Measurements from ENCODE around the gene AKIRIN1.
A peak's percentile ranks its signal among the peaks of the same experiment; 100 is the strongest.
"Not testable (repeated sequence)": the region's sequence is repeated elsewhere in the genome, so short reads cannot be mapped to it uniquely, and the experiment has no call there.

The AKIRIN1 gene

GRCh38 chr1:38990738-38991637 lies at the start of gene AKIRIN1:
TSS of gene AKIRIN1 (plus strand) at chr1:38991276. CDS start at chr1:38991381, 105 bp downstream.
- DNase-seq (ENCODE audit: low read depth), result peak; percentile 92

GRCh38 chr1:38941527-38942019 lies 49.5 kb upstream of the AKIRIN1 start, which contains the start of gene RHBDL2:
TSS of gene RHBDL2 (minus strand) at chr1:38941830. CDS start at chr1:38919212, 22,618 bp downstream.
- no peak for DNase-seq (ENCODE audit: low read depth)

GRCh38 chr1:38942664-38943428 lies 48.2 kb upstream of the AKIRIN1 start:
- no peak for DNase-seq (ENCODE audit: low read depth)

DNA sequence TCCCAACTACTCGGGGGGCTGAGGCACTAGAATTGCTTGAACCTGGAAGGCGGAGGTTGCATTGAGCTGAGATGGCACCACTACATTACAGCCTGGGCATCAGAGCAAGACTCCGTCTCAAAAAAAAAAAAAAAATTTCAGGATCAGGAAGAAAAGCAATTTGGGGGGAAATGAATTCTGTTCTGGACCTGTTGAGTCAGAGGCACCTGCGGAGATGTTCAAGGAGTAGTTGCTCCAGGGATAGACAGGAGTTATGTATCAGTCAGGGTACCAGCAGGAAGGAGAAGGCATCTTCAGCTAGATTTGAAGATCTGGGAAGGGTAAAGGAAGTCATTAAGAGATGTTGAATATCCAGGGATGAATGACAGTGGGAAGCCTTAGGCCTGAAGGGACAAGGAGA lies 46.5 kb upstream of the AKIRIN1 start:
- DNase-seq (ENCODE audit: low read depth), result no peak

DNA sequence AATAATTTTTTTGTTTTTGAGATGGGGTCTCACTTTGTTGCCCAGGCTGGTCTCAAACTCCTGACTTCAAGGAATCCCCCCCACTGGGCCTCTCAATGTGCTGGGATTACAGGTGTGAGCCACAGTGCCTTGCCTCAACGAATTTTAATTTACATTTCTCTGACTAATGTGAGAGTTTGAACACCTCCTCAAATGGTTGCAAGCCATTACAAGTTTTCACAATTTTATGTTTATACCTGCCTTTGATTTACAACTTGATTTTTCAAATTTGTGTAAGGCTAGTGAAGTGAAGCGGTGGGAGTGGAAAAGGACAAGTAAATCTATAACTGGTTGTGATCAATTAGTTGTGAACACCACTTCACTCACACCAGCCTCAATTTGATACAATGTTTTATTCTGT lies 40.5 kb upstream of the AKIRIN1 start:
- no peak for DNase-seq (ENCODE audit: low read depth)

GRCh38 chr1:38953433-38953860 lies 37.6 kb upstream of the AKIRIN1 start:
- DNase-seq (ENCODE audit: low read depth), result no peak

GRCh38 chr1:38958967-38959366 lies 32.1 kb upstream of the AKIRIN1 start:
- no peak for DNase-seq (ENCODE audit: low read depth)

DNA sequence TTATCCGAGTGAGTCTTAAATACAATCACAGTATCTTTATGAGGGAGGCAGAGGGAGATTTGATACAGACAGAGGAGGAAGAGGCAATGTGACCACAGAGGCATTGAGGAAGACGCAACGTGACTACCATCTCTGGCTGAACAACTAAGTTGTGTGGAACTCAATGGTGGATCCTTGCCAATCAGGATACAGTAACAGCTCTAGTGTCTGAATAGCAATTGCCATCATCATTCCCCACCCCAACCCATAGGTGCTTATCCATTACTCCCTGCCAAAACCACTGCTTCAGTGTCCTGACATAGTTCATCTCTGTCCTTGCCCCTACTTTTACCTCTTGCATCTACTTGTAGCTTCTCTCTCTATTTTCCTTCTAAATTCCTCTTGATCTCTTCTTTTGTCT lies 29.0 kb upstream of the AKIRIN1 start:
- no peak for DNase-seq (ENCODE audit: low read depth)

- no peak for DNase-seq (ENCODE audit: low read depth)
These were observed 28.5 kb upstream of the AKIRIN1 start for GRCh38 chr1:38962560-38962959.

GRCh38 chr1:38964140-38964548 lies 26.9 kb upstream of the AKIRIN1 start:
- no peak for DNase-seq (ENCODE audit: low read depth)

DNA sequence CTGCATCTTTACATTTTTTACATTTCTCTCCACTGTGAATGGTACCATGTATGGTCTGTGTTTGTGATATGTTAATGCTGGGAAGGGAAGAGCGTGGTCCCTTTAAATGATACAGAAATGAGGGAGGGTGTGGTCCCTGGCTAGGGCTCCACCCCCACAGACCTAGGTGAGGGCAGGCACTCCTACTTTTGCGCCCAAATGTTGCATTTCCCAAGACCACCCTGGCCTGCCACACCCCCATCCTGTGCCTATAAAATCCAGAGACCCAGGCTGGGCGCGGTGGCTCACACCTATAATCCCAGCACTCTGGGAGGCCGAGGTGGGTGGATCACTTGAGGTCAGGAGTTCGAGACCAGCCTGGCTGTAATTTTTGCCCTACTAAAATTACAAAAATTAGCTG lies 17.9 kb upstream of the AKIRIN1 start:
- not testable (repeated sequence) for DNase-seq (ENCODE audit: low read depth)

- DNase-seq (ENCODE audit: low read depth), result no peak
These were observed 17.2 kb upstream of the AKIRIN1 start for GRCh38 chr1:38973659-38974437.

- DNase-seq (ENCODE audit: low read depth), result not testable (repeated sequence)
These were observed 13.5 kb upstream of the AKIRIN1 start for GRCh38 chr1:38977399-38978244.

GRCh38 chr1:38978245-38978542 lies 12.9 kb upstream of the AKIRIN1 start:
- not testable (repeated sequence) for DNase-seq (ENCODE audit: low read depth)

DNA sequence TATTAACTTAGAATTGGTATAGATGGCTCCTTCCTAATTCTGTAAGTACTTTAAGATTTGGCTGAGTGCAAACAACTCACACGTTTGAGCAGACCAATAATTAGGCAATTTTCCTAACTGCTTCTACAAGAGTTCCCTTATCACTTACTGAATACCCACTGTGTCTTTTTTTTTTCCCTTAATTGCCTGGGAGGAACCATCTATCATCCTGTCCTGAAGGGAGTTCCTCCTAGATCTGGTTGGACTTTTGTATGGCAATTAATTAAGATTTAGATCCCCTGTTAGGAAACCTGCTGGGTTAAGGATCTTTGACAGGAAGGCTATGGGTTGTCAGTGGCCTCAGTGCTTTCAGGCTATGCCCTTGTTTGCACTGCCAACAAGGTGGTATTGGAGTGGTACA lies 11.7 kb upstream of the AKIRIN1 start:
- DNase-seq (ENCODE audit: low read depth), result not testable (repeated sequence)

DNA sequence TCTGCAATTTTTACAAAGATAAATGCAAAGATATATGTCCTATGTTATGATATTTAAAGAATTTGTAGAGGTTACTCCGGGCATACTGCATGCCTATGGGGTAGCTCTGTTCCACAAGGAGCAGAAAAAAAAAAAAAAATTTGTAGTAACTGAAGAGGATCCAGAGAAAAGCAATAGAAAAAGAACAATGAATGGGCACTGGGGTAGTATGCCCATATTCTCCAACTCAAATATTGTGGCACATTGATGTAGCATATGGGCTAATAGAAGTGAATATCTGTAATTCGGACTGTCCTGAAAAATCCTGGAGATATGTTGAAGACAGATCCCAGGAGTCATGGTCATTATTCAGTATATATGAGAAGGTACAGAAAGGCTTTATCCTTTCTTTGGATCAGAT lies 1.1 kb upstream of the AKIRIN1 start:
- no peak for DNase-seq (ENCODE audit: low read depth)

GRCh38 chr1:38990386-38990737 lies 714 bp upstream of the AKIRIN1 start:
- DNase-seq (ENCODE audit: low read depth), result no peak

GRCh38 chr1:38991638-38992411 lies 749 bp downstream of the AKIRIN1 start:
- DNase-seq (ENCODE audit: low read depth), result no peak

DNA sequence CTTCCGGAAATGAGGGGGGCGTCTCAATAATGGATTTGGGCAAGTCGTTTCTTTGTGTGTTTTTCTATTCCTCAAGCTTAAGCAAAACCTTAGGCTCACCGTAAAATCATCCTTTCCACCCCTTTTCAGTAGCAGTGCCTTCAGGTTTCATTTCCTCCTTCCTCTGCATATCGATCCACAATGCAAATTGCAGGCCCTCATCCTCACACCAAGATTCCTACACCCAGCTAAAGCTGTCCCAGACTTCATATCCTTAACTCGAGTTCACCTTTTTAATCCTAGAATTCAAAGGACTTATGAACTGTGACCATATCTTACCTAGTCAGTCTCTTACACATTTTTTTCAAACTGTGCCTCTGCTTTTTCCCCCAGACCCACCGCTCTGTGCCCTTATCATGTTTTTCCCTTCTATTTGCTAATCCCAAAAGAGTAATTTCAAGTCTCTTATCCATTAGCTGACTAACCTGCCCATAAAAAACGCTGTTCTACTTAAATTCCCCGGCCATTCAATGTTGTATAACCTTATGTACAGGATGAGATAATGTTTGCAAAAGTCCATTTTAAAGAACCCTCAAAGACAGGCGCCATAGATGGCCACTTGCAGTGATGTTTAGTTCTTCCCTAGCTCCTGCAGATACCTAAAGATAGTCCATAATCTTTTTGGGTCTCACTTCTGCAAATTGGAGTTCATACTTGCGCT lies 1.5 kb downstream of the AKIRIN1 start:
- no peak for DNase-seq (ENCODE audit: low read depth)

- DNase-seq (ENCODE audit: low read depth), result no peak
These were observed 3.1 kb downstream of the AKIRIN1 start for GRCh38 chr1:38994196-38994595.
